DMS 273 (cell line): ENCODE results near the gene RAD23A.
"Not testable (repeated sequence)": the region's sequence is repeated elsewhere in the genome, so short reads cannot be mapped to it uniquely, and the experiment has no call there.

Experiments used
- DNase-seq: peaks from one replicate; lab custom pipeline; 2025; ENCODE audit not compliant: unreplicated experiment; lab: John Stamatoyannopoulos, UW

RAD23A gene

GRCh38 chr19:12954612-12954962 is 8.9 kb downstream of the RAD23A start:
- DNase-seq: no peak

- DNase-seq: not testable (repeated sequence)
Measured at GRCh38 chr19:12955575-12955974, 9.9 kb downstream of the RAD23A start.

GRCh38 chr19:12955996-12956395 is 10.3 kb downstream of the RAD23A start:
- peak; percentile 49 for DNase-seq

- DNase-seq: peak; percentile 94
Measured at GRCh38 chr19:12956446-12957388, 11.1 kb downstream of the RAD23A start, which contains the start of gene GADD45GIP1. Gene GADD45GIP1, minus strand, starts transcription at chr19:12957223. Its CDS starts 11 bp downstream, at chr19:12957212.

- not testable (repeated sequence) for DNase-seq
Measured at GRCh38 chr19:12957389-12957952, 11.8 kb downstream of the RAD23A start.

GRCh38 chr19:12959481-12959880 is 13.8 kb downstream of the RAD23A start:
- no peak for DNase-seq

GRCh38 chr19:12965017-12965811 is 19.6 kb downstream of the RAD23A start:
- peak; percentile 91 for DNase-seq

GRCh38 chr19:12965812-12966135 is 20.1 kb downstream of the RAD23A start:
- DNase-seq: no peak

GRCh38 chr19:12967907-12968306 is 22.2 kb downstream of the RAD23A start:
- no peak for DNase-seq

- DNase-seq: peak; percentile 90
Measured at GRCh38 chr19:12969292-12969988, 23.8 kb downstream of the RAD23A start, which contains the start of gene DAND5. Gene DAND5, plus strand, starts transcription at chr19:12969576. Its CDS starts 85 bp downstream, at chr19:12969661.

- no peak for DNase-seq
Measured at GRCh38 chr19:12970070-12970820, 24.6 kb downstream of the RAD23A start.

- DNase-seq: no peak
Measured at GRCh38 chr19:12973236-12973635, 27.6 kb downstream of the RAD23A start.

GRCh38 chr19:12974301-12975220 is 28.9 kb downstream of the RAD23A start:
- peak; percentile 97 for DNase-seq

GRCh38 chr19:12975221-12975741 is 29.6 kb downstream of the RAD23A start:
- peak; percentile 80 for DNase-seq

- DNase-seq: not testable (repeated sequence)
Measured at GRCh38 chr19:12976109-12976508, 30.4 kb downstream of the RAD23A start.

- DNase-seq: no peak
Measured at GRCh38 chr19:12979974-12980373, 34.3 kb downstream of the RAD23A start.

GRCh38 chr19:12982648-12983047 is 37.0 kb downstream of the RAD23A start:
- no peak for DNase-seq

- DNase-seq: no peak
Measured at GRCh38 chr19:12983091-12983490, 37.4 kb downstream of the RAD23A start.
